SU-DHL-6 (cell line): ENCODE results near the gene RNF126.

ENCODE experiments used
- EZH2phosphoT487 ChIP-seq: fragments of 200-600 bp; sonication (generic), shearing (Covaris generic); conservative IDR thresholded peaks from 2 replicates; pipeline ENCODE4 v1.6.1; 2018; ENCODE audit warnings: mild to moderate bottlenecking, antibody characterized with exemption, low read length, moderate library complexity, mixed read lengths
- TF ChIP-seq, protein P1 (sequence below): fragments of 200-600 bp; sonication (generic); IDR thresholded peaks from one replicate; pipeline ENCODE4 v1.5.1; 2017; ENCODE audit warnings: antibody characterized with exemption, mild to moderate bottlenecking, low read length, moderate library complexity; ENCODE audit not compliant: insufficient read depth, poor library complexity, severe bottlenecking

- TF ChIP-seq, protein P1, sequence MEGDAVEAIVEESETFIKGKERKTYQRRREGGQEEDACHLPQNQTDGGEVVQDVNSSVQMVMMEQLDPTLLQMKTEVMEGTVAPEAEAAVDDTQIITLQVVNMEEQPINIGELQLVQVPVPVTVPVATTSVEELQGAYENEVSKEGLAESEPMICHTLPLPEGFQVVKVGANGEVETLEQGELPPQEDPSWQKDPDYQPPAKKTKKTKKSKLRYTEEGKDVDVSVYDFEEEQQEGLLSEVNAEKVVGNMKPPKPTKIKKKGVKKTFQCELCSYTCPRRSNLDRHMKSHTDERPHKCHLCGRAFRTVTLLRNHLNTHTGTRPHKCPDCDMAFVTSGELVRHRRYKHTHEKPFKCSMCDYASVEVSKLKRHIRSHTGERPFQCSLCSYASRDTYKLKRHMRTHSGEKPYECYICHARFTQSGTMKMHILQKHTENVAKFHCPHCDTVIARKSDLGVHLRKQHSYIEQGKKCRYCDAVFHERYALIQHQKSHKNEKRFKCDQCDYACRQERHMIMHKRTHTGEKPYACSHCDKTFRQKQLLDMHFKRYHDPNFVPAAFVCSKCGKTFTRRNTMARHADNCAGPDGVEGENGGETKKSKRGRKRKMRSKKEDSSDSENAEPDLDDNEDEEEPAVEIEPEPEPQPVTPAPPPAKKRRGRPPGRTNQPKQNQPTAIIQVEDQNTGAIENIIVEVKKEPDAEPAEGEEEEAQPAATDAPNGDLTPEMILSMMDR = no peak
- TF ChIP-seq EZH2phosphoT487 = no peak
These were observed 10.3 kb downstream of the RNF126 start for GRCh38 chr19:652467-653389.
